Measurements from ENCODE around the gene TRIP11. TPM values are rescaled to one million over a fixed set of nuclear protein-coding genes. Genes with fewer than 3 reads are reported as not detected.

Gene TRIP11
- total RNA-seq, 1 experiment from 2014 or later = 30.2 TPM

GRCh38 chr14:91956616-91957015 is 83.2 kb downstream of the TRIP11 start:
- DNase-seq (ENCODE audit: low read depth) = no peak

DNA sequence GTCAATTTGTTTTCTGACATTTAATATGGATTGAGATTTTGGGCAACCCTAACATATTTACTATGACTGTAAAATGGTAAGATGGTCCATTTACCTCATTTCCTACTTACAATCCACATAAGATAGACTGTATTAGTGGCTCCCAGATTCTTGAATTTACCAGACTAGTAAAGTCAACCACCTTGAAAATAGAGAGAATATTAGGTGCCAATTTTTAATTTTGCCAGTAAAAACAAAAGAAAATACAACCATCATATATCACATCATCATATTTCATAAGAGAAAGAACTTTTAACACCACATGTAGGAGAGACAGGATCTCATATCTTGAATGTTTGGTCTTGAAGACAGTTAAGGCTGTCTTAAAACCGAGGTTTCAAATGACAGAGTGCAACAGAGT is 84.7 kb downstream of the TRIP11 start:
- no peak for DNase-seq (ENCODE audit: low read depth)

- no peak for DNase-seq (ENCODE audit: low read depth)
Measured at GRCh38 chr14:91953170-91953985, 86.5 kb downstream of the TRIP11 start.

DNA sequence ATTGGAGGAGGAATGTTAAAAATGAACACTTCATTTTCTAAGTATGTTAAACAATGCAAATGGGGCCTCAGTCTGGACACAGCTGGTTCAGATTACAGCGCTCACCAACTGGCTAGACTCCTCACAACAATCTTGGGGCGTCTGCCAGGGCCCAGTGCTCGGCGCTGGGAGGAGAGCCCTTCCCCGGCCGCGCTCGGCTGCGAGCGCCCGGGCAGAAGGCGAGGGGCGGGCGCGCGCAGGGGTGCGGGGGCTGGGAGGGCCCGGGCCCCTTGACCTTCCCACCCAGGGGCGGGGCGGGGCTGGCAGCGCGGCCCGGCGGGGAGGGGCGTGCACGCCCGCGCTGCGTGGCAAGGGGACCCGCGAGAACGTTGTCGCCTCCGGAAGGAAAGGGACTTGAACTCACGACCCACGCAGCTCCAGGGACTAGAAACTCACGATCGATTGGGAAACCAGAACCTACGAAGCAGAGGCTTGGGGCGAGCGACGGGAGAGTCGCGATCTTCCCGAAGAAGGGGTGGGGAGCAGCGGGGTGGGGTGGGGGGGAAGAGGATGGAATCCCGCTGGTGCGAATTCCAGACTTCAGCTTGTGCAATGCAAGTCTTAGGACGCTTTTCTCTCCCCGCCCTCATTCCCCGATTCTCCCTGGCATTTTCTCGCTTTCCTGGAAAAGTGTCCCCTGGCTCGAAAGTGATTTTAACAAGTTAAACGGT is 92.2 kb downstream of the TRIP11 start, which contains the start of gene FBLN5:
TSS of gene FBLN5 (minus strand) at position 220 of the 710 bp plus-strand sequence. CDS start 465 bp downstream, outside the sequence.
- peak; percentile 56 for DNase-seq (ENCODE audit: low read depth)

- no peak for DNase-seq (ENCODE audit: low read depth)
Measured at GRCh38 chr14:91946622-91947474, 93.0 kb downstream of the TRIP11 start.

DNA sequence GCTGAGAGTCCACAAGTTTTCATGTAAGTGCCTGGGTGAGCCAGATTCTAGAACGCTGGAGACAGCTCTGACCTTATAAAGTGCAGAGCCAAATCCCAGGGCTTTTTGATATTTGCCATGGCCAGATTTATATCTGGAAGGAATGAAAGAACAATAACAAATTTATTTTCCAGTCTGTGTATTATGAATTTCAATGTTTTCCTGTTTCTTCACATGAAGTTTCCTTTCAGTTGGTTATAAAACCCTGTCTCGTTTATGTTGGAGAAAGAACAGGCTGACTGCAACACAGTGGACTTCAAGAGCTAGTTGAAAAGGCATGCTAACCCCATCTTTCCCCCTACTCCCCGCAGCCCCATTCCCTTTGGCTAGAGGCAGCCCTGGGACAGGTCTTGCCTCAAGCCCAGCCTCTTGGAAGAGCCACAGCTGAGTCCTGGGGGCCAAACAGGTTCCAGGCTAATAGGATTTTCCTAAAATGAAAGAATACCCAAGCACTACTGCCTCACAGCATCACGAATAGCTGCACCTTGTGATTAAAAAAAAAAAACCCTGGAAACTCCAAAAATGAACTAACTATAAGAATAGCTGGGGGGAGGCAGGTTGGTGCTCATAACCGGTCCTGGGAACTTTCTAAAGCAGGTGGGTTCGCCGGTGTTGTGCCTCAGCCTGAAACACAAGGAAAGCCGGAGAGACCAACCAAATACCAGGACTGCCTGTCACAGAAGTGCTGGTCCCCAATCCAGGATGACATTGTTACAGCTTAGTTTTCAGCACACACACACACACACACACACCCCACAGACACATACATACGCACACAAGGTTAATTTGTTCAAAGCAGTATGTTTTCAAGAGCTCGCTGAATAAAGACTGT is 93.9 kb downstream of the TRIP11 start:
- no peak for DNase-seq (ENCODE audit: low read depth)

DNA sequence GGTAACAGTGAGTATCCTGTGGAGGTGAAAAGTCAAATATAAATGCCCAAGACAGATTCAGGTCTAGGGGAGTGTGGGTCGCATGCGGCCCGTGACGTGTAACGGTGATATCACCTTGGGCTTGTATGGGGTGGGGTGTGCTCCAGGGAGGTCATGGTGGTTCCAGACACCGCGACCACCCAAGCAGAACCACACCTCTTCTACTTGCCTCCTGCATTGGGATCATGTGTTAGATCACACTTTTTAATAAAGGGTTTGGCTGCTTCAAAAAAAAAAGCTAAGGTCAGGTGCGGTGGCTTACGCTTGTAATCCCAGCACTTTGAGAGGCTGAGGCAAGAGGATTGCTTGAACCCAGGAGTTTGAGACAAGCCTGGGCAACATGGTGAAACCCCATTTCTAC is 96.9 kb downstream of the TRIP11 start:
- no peak for DNase-seq (ENCODE audit: low read depth)

- no peak for DNase-seq (ENCODE audit: low read depth)
Measured at GRCh38 chr14:91942128-91942527, 97.7 kb downstream of the TRIP11 start.

DNA sequence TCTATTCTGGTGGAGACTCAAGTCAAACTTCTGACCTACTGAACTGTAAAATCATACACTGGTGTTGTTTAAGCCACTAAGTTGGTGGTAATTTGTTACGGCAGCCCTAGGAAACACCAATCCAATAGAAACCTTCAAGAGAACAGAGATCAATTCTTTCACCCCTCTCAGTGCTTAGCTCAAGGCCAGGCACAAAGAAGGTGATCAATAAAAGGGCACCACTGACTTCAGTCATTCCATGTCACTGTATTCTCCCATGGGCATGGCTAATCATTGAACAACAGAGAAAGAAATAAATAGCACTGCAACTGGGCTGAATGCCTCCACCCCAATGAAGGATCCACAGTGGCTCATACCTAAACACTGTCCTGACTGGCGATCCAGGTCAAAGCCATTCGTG is 99.7 kb downstream of the TRIP11 start:
- DNase-seq (ENCODE audit: low read depth) = no peak

GRCh38 chr14:91935586-91935985 is 104.3 kb downstream of the TRIP11 start:
- DNase-seq (ENCODE audit: low read depth) = no peak

- DNase-seq (ENCODE audit: low read depth) = no peak
Measured at GRCh38 chr14:91934554-91935285, 105.1 kb downstream of the TRIP11 start.

DNA sequence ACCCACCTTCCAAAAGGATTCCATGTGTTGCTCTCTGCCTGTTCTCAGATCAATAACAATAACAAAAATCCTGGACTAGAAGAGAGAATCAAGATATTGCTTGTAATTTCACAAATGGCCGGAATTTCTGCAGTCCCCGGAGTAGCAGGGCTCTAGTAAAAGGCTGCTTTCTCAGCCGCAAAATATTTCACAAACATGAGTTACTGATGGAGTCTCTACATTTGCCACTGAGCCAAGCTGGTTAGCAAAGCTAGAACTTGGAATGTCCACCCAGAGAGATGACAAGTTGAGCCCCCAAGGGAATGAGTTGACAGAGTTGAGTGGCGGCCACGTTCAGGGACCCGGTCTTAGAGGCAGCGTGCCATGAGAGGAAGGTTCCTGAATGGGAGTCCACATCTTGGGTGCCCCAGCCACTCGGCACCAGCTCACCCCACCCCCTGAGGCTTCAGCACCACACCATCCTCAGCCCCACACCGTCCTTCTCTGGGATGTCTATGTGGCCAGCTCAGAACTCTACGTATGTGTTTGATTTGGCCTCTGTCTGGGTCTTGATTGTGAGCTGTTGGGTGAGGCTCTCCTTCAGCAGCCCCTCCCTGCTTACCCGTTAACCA is 108.3 kb downstream of the TRIP11 start:
- no peak for DNase-seq (ENCODE audit: low read depth)

DNA sequence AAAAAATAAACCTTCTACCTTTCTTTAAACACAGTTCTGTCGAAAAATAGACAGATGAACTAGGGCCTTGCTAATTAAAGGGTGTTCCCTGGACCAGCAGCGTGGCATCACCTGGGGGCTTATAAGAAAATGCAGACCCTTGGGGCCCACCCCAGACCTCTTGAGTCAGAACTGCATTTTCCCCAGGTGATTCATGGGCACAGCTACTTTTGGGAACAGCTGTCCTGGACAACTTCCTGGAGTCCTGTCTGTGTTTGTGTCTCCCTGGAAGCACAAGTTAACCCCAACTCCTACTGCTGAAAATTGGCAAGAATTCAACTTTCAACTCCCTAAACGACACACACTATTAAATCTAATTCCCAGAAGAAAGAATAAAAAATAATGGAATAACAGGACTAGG is 110.2 kb downstream of the TRIP11 start:
- peak; percentile 3 for DNase-seq (ENCODE audit: low read depth)

- DNase-seq (ENCODE audit: low read depth) = no peak
Measured at GRCh38 chr14:91927800-91928199, 112.1 kb downstream of the TRIP11 start.

DNA sequence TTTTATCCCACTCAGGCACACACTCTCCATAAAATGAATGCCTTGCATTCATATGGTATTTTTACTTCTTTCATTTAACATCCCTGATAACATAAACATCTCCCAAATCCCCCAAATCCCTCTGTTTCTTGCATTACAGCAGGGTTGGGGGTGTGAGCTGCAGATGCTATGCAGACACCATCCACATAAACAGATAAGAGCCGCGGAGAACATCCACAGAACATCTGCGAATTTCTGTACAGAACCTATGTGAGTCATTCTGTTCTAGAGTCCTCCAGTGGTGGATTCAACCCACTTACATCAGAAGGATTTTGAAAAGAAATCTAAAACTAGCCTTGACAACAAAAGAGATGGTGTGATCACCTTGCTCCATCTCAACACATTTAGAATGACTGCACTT is 112.7 kb downstream of the TRIP11 start:
- DNase-seq (ENCODE audit: low read depth) = no peak

- DNase-seq (ENCODE audit: low read depth) = no peak
Measured at GRCh38 chr14:91926131-91926890, 113.5 kb downstream of the TRIP11 start.

DNA sequence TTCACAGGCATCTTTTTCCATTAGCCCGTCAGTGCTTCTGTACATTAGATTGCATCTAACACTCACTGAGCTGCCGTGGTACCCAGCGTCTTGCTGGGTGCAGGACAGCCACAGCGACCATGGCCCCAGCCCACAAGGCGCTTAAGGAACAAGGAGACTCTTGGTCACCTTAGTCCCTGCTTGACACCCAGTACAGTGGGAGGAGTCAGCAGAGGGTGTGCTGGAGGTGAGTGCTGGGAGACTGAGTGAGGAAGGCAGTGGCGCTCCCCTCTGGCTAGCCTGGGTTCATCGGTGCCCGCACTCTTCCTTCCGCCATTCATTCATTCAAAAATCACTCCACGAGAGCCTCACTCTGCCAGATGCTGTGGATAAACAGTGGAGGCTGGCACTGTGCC is 114.1 kb downstream of the TRIP11 start:
- no peak for DNase-seq (ENCODE audit: low read depth)

- DNase-seq (ENCODE audit: low read depth) = no peak
Measured at GRCh38 chr14:91925001-91925726, 114.7 kb downstream of the TRIP11 start.

GRCh38 chr14:91920526-91920925 is 119.3 kb downstream of the TRIP11 start:
- DNase-seq (ENCODE audit: low read depth) = no peak

Data from RPMI7951 (cell line).